DMS53 (cell line): ENCODE data around the gene RPL4.
"Not testable (repeated sequence)": the region's sequence is repeated elsewhere in the genome, so short reads cannot be mapped to it uniquely, and the experiment has no call there.

Experiments used
- DNase-seq: peaks from one replicate; lab custom pipeline; 2025; lab: John Stamatoyannopoulos, UW

Gene RPL4

GRCh38 chr15:66489179-66489791, 15.4 kb downstream of the RPL4 start:
- DNase-seq = no peak

- DNase-seq = no peak
Measured at GRCh38 chr15:66488525-66488924, 16.1 kb downstream of the RPL4 start.

- no peak for DNase-seq
Measured at GRCh38 chr15:66486887-66487286, 17.8 kb downstream of the RPL4 start.

- no peak for DNase-seq
Measured at GRCh38 chr15:66484539-66485112, 20.0 kb downstream of the RPL4 start.

GRCh38 chr15:66483131-66483566, 21.5 kb downstream of the RPL4 start:
- no peak for DNase-seq

GRCh38 chr15:66482539-66482938, 22.1 kb downstream of the RPL4 start:
- DNase-seq = no peak

GRCh38 chr15:66481107-66481856, 23.4 kb downstream of the RPL4 start:
- no peak for DNase-seq

- DNase-seq = no peak
Measured at GRCh38 chr15:66480267-66480666, 24.4 kb downstream of the RPL4 start.

- DNase-seq = no peak
Measured at GRCh38 chr15:66477011-66477410, 27.6 kb downstream of the RPL4 start.

- no peak for DNase-seq
Measured at GRCh38 chr15:66476535-66476934, 28.1 kb downstream of the RPL4 start.

GRCh38 chr15:66474963-66475362, 29.7 kb downstream of the RPL4 start:
- DNase-seq = no peak

GRCh38 chr15:66474135-66474534, 30.5 kb downstream of the RPL4 start:
- DNase-seq = no peak

GRCh38 chr15:66472176-66472999, 32.3 kb downstream of the RPL4 start:
- no peak for DNase-seq

- not testable (repeated sequence) for DNase-seq
Measured at GRCh38 chr15:66470825-66471224, 33.8 kb downstream of the RPL4 start.

GRCh38 chr15:66467162-66468040, 37.3 kb downstream of the RPL4 start:
- DNase-seq = not testable (repeated sequence)

GRCh38 chr15:66465294-66465693, 39.4 kb downstream of the RPL4 start:
- DNase-seq = not testable (repeated sequence)

GRCh38 chr15:66462627-66463026, 42.0 kb downstream of the RPL4 start:
- DNase-seq = peak; percentile 4

GRCh38 chr15:66461917-66462316, 42.7 kb downstream of the RPL4 start:
- DNase-seq = no peak

GRCh38 chr15:66461294-66461693, 43.4 kb downstream of the RPL4 start:
- not testable (repeated sequence) for DNase-seq

GRCh38 chr15:66459818-66460615, 44.6 kb downstream of the RPL4 start:
- DNase-seq = no peak

- DNase-seq = no peak
Measured at GRCh38 chr15:66456211-66456610, 48.4 kb downstream of the RPL4 start.
